Middle frontal gyrus (tissue), 1 donor: ENCODE data around the gene NKAIN2.

Experiments
- DNase-seq: peaks from one replicate; pipeline ENCODE4 v3.0.0-alpha.2; 2015; ENCODE audit warnings: low spot score; ENCODE audit errors: extremely low spot score

The NKAIN2 gene

DNA sequence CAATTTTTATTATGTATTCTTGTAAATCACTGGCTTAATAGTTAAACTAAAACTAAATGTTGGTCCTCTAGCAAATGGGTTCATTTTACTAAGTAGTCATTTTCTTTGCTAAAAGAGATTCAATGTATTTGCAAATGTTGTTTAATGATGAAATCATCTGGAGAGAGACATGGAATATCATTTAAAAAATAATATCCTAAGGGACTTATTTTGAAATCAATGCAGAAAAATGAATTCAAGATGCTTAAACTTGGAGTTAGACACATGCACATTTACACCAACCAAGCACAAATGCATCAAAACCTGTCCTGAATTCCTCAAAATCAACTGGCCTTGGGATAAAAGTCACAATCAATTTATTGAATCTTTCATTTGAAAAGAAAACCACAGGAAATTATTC lies 993.6 kb downstream of the NKAIN2 start:
- DNase-seq: no peak

GRCh38 chr6:124798942-124799496 lies 995.4 kb downstream of the NKAIN2 start:
- DNase-seq: no peak

GRCh38 chr6:124799638-124800037 lies 996.0 kb downstream of the NKAIN2 start:
- no peak for DNase-seq

DNA sequence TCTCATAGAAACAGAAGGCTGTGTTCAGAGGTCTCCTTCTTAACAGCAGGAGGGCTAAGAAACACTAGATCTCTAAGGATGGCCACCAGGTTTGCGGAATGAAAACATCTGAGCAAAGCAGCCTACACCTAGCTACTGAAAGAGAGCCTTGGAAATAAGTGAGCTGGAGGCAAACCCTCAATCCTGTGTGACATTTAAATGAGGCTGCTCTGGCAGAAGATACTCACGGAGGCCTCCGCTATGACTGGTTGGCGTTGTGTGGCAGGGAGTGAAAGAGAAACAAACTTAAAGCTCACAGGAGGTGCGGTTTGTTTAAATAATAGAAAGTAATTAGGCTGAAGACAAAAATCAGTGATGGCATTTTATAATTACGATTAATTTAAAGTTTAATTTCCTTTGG lies 996.6 kb downstream of the NKAIN2 start:
- DNase-seq: no peak

DNA sequence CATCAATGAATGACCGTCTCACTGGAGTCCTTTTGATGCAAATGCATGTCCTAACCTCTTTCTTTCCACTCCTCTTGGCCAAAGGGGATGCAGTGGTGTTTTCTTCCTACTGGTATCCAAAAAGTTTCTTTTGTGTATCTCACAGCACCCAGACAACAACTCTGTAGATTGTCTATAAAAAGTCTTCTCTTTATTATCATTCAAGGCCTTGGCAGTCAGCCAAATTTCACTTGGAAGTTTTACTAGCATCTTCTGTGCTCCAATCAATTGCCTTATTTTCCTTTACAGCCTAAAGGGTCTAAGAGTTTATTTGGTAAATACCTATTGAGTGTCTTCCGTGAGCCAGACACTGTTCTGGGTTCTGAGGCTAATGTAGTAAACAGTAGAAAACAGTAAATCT lies 1008.4 kb downstream of the NKAIN2 start:
- no peak for DNase-seq

DNA sequence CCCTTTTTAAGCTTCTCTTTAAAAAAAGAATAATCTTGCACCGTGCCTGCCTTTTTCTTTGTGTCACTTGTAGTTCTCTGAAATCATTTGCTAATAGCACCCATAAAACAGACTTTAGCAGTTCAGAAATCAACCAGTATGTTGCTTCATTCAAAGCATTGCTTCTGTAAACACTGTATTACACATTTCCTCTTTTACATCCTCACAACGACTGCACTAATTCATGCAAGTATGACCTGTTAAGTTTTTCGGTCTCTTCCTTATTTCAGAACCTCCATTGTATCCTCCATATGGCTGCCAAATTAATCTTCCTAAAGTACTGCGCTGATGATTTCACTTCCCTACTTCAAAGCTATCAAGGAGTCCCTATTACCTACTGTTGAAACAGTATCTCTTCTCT lies 1015.7 kb downstream of the NKAIN2 start:
- DNase-seq: no peak

DNA sequence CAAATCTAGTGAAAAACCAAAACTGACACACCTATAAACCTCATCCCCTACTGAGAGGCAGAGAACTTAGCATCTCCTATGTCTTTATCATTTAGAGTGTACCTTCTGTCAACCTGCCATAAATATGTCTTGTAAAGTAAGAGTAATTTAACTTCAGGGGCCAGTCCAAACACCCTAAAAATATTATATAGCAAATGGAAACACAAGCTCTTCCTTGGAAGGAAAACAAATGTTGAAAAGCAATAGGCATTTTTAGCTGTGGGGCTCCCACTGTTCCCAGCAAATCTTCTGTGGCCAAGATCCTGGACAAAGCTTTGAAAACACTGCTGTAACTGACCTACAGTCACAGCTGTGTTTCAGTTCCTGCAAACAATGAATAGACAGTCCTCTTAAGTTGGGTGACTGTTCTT lies 1018.5 kb downstream of the NKAIN2 start:
- DNase-seq: no peak

GRCh38 chr6:124822721-124823120 lies 1019.1 kb downstream of the NKAIN2 start:
- no peak for DNase-seq

GRCh38 chr6:124823240-124824111 lies 1019.8 kb downstream of the NKAIN2 start:
- no peak for DNase-seq

DNA sequence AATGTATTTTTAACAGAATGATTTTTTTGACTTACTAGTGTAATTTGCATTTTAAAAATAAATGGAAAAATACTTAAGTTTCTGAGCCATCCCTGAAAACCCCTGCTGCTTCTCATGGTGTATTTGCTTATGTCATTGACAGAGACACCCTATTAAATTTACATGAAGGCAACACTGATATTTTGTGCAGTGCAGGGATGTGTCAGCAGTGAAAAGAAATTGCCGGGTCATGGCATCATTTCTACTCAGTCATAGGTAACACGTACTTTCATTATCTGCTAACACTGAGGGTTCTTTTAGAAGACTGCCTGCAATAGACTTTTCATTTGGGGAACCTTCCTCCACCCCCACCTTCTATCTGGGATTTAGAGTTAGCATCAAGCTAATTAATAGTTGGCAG lies 1021.9 kb downstream of the NKAIN2 start:
- no peak for DNase-seq

- DNase-seq: no peak
These were observed 1026.2 kb downstream of the NKAIN2 start for GRCh38 chr6:124829822-124830221.

DNA sequence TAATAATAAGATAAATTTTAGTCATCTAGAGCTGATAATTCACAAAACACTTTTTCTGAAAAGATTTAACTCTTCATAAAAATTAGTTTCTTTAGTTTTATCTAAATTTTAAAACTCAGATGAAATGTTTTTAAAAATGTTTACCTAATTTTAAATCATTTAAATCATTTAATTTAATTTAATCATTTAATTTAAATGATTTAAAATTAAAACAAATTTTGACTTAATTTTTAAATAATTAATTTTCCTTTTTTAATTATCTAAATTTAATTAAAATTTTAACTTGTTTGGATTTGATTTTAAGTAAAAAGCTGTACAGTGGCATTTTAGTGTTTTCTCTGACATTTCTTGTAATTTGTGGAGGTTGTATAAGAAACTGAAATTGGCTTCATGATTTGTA lies 1026.8 kb downstream of the NKAIN2 start:
- DNase-seq: no peak

GRCh38 chr6:124854338-124854922 lies 1050.8 kb downstream of the NKAIN2 start:
- no peak for DNase-seq

- no peak for DNase-seq
These were observed 1054.1 kb downstream of the NKAIN2 start for GRCh38 chr6:124857746-124858145.

GRCh38 chr6:124858564-124858963 lies 1054.9 kb downstream of the NKAIN2 start:
- no peak for DNase-seq

- DNase-seq: no peak
These were observed 1055.7 kb downstream of the NKAIN2 start for GRCh38 chr6:124859366-124859765.

DNA sequence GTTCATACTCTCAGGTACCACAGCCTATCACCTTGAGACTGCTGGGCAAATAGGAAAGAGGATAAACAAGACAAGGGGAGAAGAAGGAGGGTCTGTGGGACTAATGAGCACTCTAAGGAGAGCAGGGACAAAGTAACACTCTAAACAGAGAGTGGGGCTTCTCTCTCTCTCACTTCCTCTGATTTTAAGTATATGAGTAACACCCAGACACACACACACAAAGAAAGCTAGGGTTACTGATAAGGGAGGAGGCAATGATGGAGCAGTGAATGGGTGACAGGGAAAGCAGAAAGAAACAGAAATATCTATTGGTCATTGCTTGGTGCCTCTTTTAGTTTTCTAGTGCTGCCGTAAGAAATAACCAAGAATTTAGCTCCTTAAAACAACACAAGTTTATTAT lies 1062.4 kb downstream of the NKAIN2 start:
- no peak for DNase-seq

- DNase-seq: no peak
These were observed 1063.5 kb downstream of the NKAIN2 start for GRCh38 chr6:124867121-124867520.

- DNase-seq: no peak
These were observed 1064.8 kb downstream of the NKAIN2 start for GRCh38 chr6:124868481-124868880.

- DNase-seq: no peak
These were observed 1065.8 kb downstream of the NKAIN2 start for GRCh38 chr6:124869416-124869815.

DNA sequence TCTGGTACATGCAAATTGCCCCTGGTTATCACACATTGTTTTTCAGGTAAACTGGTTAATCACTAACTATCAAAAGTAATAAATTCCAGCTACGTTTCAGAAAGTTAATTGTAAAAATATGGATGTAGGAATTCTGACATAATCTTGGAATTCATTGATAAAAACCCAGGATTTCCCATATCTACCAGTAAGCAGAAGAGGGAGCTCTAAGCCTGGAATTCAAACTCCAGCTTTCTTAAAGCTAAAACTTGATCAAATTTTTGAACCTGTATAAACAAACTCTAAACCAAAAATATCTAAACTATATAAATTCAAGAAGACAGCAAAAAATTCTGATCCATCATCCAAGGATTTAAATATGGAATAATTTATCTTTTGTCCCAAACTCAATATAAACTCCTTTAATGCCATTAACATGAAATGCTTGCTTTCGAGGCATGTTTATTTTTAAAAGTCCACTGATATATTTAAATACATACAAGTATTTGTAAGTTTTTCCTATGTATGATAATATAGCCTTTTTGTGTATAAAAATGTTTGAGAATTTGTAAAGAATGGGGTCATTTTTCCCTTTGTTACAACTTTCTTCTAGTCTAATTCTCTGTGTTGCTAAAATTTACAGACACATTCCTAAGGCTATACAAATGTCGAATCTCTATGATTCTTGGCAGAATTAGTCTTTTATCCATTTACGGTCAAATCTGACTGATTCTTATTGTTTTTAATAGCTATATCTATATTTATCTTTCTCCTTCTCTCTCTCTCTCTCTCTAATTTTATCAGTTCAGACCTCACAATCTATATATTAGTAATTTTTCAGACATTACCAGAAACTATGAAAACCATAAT lies 1067.2 kb downstream of the NKAIN2 start:
- DNase-seq: no peak
